CD4-positive, alpha-beta T cell (primary cell): ENCODE measurements around the gene EIF3A. TPM values are rescaled to one million over a fixed set of nuclear protein-coding genes. Genes with fewer than 3 reads are reported as not detected.
"Not testable (repeated sequence)": the region's sequence is repeated elsewhere in the genome, so short reads cannot be mapped to it uniquely, and the experiment has no call there.

Experiments
- ATAC-seq: fragments of 200-7000 bp; cut with Tn5 transposase; one replicate; pipeline ENCODE4 v1.10.0; 2022; ENCODE audit warnings: mild to moderate bottlenecking; ENCODE audit not compliant: poor library complexity
- CTCF ChIA-PET: fragments of 350-600 bp; sonication (Branson Sonifier 250); formaldehyde crosslinking; loops from one replicate; lab custom pipeline; 2021; ENCODE audit warnings: antibody characterized with exemption, inconsistent platforms; lab: Charles Lee
- POLR2A ChIA-PET: fragments of 350-600 bp; sonication (Branson Sonifier 250); formaldehyde crosslinking; loops from one replicate; lab custom pipeline; 2021; ENCODE audit warnings: antibody characterized with exemption, inconsistent platforms; lab: Charles Lee
- DNase-seq, 14 experiments: peaks; one replicate each; pipeline ENCODE4 v3.0.0-alpha.2; 2013 to 2020; ENCODE audit warnings: mixed read lengths in 2 of 14
- H3K27ac ChIP-seq, 2 donors: one replicate each; pipeline versions ENCODE4 v1.5.1 to v1.7.0; 2013; ENCODE audit warnings: low read length in 2 of 2, low read depth in 1 of 2, mild to moderate bottlenecking in 1 of 2
- H3K27me3 ChIP-seq, 2 experiments: 1 replicate in 1 of 2; 2 replicates in 1 of 2; pipeline versions ENCODE4 v1.6.1 to v1.7.0; 2013; ENCODE audit warnings: low read length in 2 of 2, control low read depth in 1 of 2, mild to moderate bottlenecking in 1 of 2, moderate library complexity in 1 of 2; ENCODE audit not compliant: insufficient read depth in 2 of 2, control insufficient read depth in 1 of 2
- H3K36me3 ChIP-seq: one replicate; pipeline ENCODE4 v1.6.1; 2013; ENCODE audit warnings: low read length, control low read depth; ENCODE audit not compliant: insufficient read depth
- H3K4me1 ChIP-seq: one replicate; pipeline ENCODE4 v1.6.1; 2013; ENCODE audit warnings: low read length, control low read depth; ENCODE audit not compliant: insufficient read depth
- H3K4me3 ChIP-seq: one replicate; pipeline ENCODE4 v1.5.1; 2013; ENCODE audit warnings: mild to moderate bottlenecking, low read length, moderate library complexity
- H3K9me3 ChIP-seq, 2 experiments: 1 replicate in 1 of 2; 2 replicates in 1 of 2; pipeline versions ENCODE4 v1.6.1 to v1.7.0; 2013; ENCODE audit warnings: low read length in 2 of 2, mild to moderate bottlenecking in 2 of 2, control low read depth in 1 of 2, moderate library complexity in 1 of 2; ENCODE audit not compliant: control insufficient read depth in 1 of 2, insufficient read depth in 1 of 2
- H3K27ac Mint-ChIP-seq: one replicate; pipeline ENCODE4 v1.8.0; 2020; ENCODE audit warnings: mixed read lengths
- H3K27me3 Mint-ChIP-seq: one replicate; pipeline ENCODE4 v1.8.0; 2021; ENCODE audit warnings: mixed read lengths
- H3K36me3 Mint-ChIP-seq: one replicate; pipeline ENCODE4 v1.8.0; 2021; ENCODE audit warnings: low read depth, mixed read lengths
- H3K4me1 Mint-ChIP-seq: one replicate; pipeline ENCODE4 v1.8.0; 2021; ENCODE audit warnings: low read depth, mixed read lengths
- H3K4me3 Mint-ChIP-seq: one replicate; pipeline ENCODE4 v1.8.0; 2020; ENCODE audit warnings: mild to moderate bottlenecking, mixed read lengths
- H3K9me3 Mint-ChIP-seq: one replicate; pipeline ENCODE4 v1.8.0; 2020; ENCODE audit warnings: mixed read lengths
- CTCF ChIP-seq: fragments of 200-600 bp; IDR thresholded peaks from one replicate; pipeline ENCODE4 v1.8.0; 2022; ENCODE audit warnings: antibody characterized with exemption, mild to moderate bottlenecking
- intact Hi-C, 2 experiments: fragments of 100-400 bp; cut with DNase I in 1 of 2; cut with micrococcal nuclease in 1 of 2; formaldehyde crosslinking; loops; one replicate each; pipeline versions ENCODE4 v1.15.1 to v1.9.0; 2023 to 2025; cut with DNase I, micrococcal nuclease
- total RNA-seq, 174 experiments: library from RNA in 2 of 174; stranded (reverse) in 2 of 174; gene quantifications; one replicate each; pipeline ENCODE4 v1.2.3 and lab custom pipeline; 2021 to 2026

The EIF3A gene
- total RNA-seq, 2 experiments from 2014 or later = 129 TPM

DNA sequence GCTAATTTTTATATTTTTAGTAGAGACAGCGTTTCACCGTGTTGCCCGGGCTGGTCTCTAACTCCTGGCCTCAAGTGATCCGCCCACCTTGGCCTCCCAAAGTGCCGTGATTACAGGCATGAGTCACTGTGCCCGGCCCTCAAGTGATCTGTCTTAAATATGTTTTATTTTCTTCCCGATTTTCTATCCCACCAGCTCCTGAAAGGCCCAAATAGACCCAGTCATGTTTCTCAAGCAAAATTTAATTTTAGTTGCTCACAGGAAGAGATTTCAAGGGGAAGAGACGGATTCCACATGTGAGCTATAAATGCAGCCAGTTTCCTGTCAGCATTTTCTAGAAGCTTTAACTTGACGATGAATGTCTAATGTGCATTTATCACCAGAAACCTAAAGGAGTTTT is 35.3 kb upstream of the EIF3A start:
- H3K4me3 Mint-ChIP-seq = no peak overlapping the region
- ATAC-seq (no peak), DNase-seq (no peak)
- Histone ChIP-seq H3K27me3 (no peaks in the 10 kb centered on the region), H3K4me1 (peaks cover 5% of the 10 kb centered on the region), H3K27ac (no peak overlapping the region), H3K36me3 (peaks cover 63% of the 10 kb centered on the region), H3K9me3 (no peaks in the 10 kb centered on the region), H3K4me3 (no peak overlapping the region)
- peaks cover 10% of the 10 kb centered on the region for H3K4me1 Mint-ChIP-seq
- intact Hi-C loops = no loop called here
- ChIA-PET CTCF (no interaction called here), POLR2A (interaction anchor here (1.1 to 2.0 kb wide), 2 partner anchors 12 to 16 kb away, joined by 5 to 7 read pairs; partner anchors contain the start of gene DENND10)
- no peaks in the 10 kb centered on the region for H3K9me3 Mint-ChIP-seq
- H3K27ac Mint-ChIP-seq = no peak overlapping the region
- peaks cover 65% of the 10 kb centered on the region for H3K36me3 Mint-ChIP-seq
- TF ChIP-seq CTCF = no peak
- no peaks in the 10 kb centered on the region for H3K27me3 Mint-ChIP-seq

DNA sequence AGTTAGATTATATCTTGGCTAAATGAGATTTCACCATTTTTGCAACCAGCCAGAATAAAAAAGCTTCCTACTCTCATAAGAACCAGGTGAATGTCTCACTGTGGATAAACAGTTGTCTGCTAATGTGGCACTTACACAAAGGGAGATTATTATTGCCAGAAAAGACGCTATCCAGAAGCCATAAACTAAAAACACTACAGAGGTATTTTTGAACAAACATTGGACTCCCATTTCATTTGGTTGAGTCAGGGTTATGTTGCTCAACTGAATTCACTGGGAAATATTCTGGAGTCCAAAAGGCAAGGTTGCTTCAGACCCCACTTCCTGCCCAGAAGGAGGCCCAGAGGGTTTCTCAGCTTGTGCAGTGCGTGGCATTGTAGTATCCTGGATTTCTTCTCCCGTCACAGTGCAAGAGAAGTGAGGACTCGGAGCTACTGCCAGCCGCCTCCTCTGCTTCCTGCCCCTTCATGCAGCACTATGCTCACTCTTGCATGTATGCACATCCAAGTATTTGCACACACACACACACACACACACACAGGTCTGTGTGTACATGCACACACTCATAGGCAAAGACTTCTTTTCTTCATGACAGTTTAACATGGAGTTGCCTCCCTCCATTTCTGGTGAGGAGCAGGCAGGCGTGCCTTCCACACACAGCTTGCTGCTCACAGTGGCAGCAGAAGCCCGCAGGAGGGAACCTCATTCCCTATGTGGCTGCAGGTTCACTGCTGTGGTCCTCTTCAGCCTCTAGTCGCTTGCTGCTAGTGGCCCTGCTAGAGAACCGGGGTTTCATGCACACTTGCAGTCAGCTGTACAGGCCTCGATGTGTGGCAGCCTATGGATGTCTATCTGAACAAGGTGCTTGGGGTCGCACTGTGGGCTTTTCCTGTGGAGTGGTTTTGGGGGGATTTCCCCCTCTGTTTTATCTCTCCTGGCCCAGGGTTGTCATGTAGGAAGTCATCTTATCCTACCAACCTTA is 33.4 kb upstream of the EIF3A start:
- H3K4me3 ChIP-seq = no peak overlapping the region
- peaks cover 5% of the 10 kb centered on the region for H3K4me1 ChIP-seq
- Mint-ChIP-seq H3K36me3 (peaks cover 61% of the 10 kb centered on the region), H3K27me3 (no peaks in the 10 kb centered on the region), H3K4me1 (peaks cover 10% of the 10 kb centered on the region), H3K27ac (peak overlapping the region; percentile 45), H3K4me3 (no peak overlapping the region), H3K9me3 (no peaks in the 10 kb centered on the region)
- no peaks in the 10 kb centered on the region for H3K9me3 ChIP-seq
- ChIA-PET CTCF (interaction anchor here (1.0 kb wide), 1 partner anchor 10 kb away, joined by 3 read pairs; the partner anchor contains the start of gene DENND10), POLR2A (interaction anchor here (1.3 kb wide), 1 partner anchor 10 kb away, joined by 3 read pairs; the partner anchor contains the start of gene DENND10)
- ATAC-seq (no peak), DNase-seq (no peak)
- no peaks in the 10 kb centered on the region for H3K27me3 ChIP-seq
- H3K27ac ChIP-seq = no peak overlapping the region
- TF ChIP-seq CTCF = no peak
- H3K36me3 ChIP-seq = peaks cover 64% of the 10 kb centered on the region
- intact Hi-C loops = no loop called here

GRCh38 chr10:119112056-119112455 is 31.4 kb upstream of the EIF3A start:
- Histone ChIP-seq H3K9me3 (no peaks in the 10 kb centered on the region), H3K27ac (no peak overlapping the region), H3K27me3 (no peaks in the 10 kb centered on the region), H3K4me3 (no peak overlapping the region), H3K36me3 (peaks cover 61% of the 10 kb centered on the region), H3K4me1 (peaks cover 5% of the 10 kb centered on the region)
- ATAC-seq (no peak), DNase-seq (no peak)
- Mint-ChIP-seq H3K4me3 (no peak overlapping the region), H3K9me3 (no peaks in the 10 kb centered on the region), H3K36me3 (peaks cover 56% of the 10 kb centered on the region), H3K4me1 (peaks cover 10% of the 10 kb centered on the region), H3K27ac (no peak overlapping the region), H3K27me3 (no peaks in the 10 kb centered on the region)
- ChIA-PET POLR2A (no interaction called here), CTCF (interaction anchor here (1.2 kb wide), 1 partner anchor 9 kb away, joined by 4 read pairs; no protein-coding TSS in a partner anchor)
- no peak for TF ChIP-seq CTCF
- intact Hi-C loops = no loop called here

GRCh38 chr10:119107771-119108170 is 27.2 kb upstream of the EIF3A start:
- Mint-ChIP-seq H3K4me3 (peak overlapping the region; percentile 7), H3K36me3 (peaks cover 36% of the 10 kb centered on the region), H3K4me1 (peaks cover 13% of the 10 kb centered on the region)
- H3K4me1 ChIP-seq = peaks cover 24% of the 10 kb centered on the region
- H3K27me3 Mint-ChIP-seq, CTCF ChIA-PET, H3K27ac ChIP-seq, H3K9me3 Mint-ChIP-seq, ATAC-seq, H3K27me3 ChIP-seq, DNase-seq, H3K27ac Mint-ChIP-seq, H3K4me3 ChIP-seq, H3K9me3 ChIP-seq: not testable (repeated sequence)
- intact Hi-C loops = loop anchor here in 1 of 2 experiments (10.0 kb wide), 1 partner anchor 617 kb away; the partner anchor contains the start of gene INPP5F
- peaks cover 37% of the 10 kb centered on the region for H3K36me3 ChIP-seq
- POLR2A ChIA-PET = interaction anchor here (0.7 kb wide), 1 partner anchor 24 kb away, joined by 3 read pairs; no protein-coding TSS in a partner anchor

DNA sequence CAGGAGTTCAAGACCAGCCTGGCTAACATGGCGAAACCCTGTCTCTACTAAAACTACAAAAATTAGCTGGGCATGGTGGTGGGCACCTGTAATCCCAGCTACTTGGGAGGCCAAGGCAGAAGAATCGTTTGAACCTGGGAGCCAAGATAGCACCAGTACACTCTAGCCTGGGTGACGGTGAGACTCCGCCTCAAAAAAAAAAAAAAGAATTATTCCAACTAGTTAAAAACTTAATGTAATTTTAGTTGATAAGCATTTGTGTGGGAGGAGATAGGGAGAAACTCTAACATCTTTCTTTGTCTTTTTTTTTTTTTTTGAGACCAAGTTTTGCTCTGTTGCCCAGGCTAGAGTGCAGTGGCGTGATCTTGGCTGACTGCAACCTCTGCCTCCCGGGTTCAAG is 26.5 kb upstream of the EIF3A start:
- H3K9me3 Mint-ChIP-seq, POLR2A ChIA-PET, H3K4me3 Mint-ChIP-seq, H3K9me3 ChIP-seq, H3K27ac ChIP-seq, DNase-seq, H3K27ac Mint-ChIP-seq, H3K27me3 Mint-ChIP-seq, CTCF ChIA-PET, H3K4me3 ChIP-seq, H3K27me3 ChIP-seq, ATAC-seq: not testable (repeated sequence)
- intact Hi-C loops = loop anchor here in 1 of 2 experiments (10.0 kb wide), 1 partner anchor 618 kb away; the partner anchor contains the start of gene INPP5F
- Mint-ChIP-seq H3K36me3 (peaks cover 32% of the 10 kb centered on the region), H3K4me1 (peaks cover 13% of the 10 kb centered on the region)
- H3K4me1 ChIP-seq = peaks cover 24% of the 10 kb centered on the region
- H3K36me3 ChIP-seq = peaks cover 35% of the 10 kb centered on the region
